Ectodermal cell (in vitro differentiated cells): ENCODE data around the gene CMTM3.
"Not testable (repeated sequence)": the region's sequence is repeated elsewhere in the genome, so short reads cannot be mapped to it uniquely, and the experiment has no call there.

Experiments used
- H3K27ac ChIP-seq: 2 replicates; pipeline ENCODE4 v1.7.0; 2013; ENCODE audit warnings: mild to moderate bottlenecking, low read depth, low read length; ENCODE audit not compliant: insufficient read depth, poor library complexity, severe bottlenecking
- H3K27me3 ChIP-seq: 2 replicates; pipeline ENCODE4 v1.7.0; 2013; ENCODE audit warnings: mild to moderate bottlenecking, low read length; ENCODE audit not compliant: insufficient read depth, control insufficient read depth, poor library complexity, severe bottlenecking
- H3K36me3 ChIP-seq: one replicate; pipeline ENCODE4 v1.7.0; 2013; ENCODE audit warnings: low read length; ENCODE audit not compliant: control insufficient read depth, insufficient read depth
- H3K4me1 ChIP-seq: one replicate; pipeline ENCODE4 v1.7.0; 2013; ENCODE audit warnings: low read length; ENCODE audit not compliant: control insufficient read depth, insufficient read depth
- H3K4me3 ChIP-seq: 2 replicates; pipeline ENCODE4 v1.7.0; 2013; ENCODE audit warnings: low read depth, low read length, control low read depth; ENCODE audit not compliant: insufficient read depth
- H3K9me3 ChIP-seq: 2 replicates; pipeline ENCODE4 v1.7.0; 2013; ENCODE audit warnings: mild to moderate bottlenecking, low read length, moderate library complexity; ENCODE audit not compliant: control insufficient read depth
- WGBS, 2 experiments: methylation state at CpG; one replicate each; pipeline ENCODE4 v1.1.7; 2013; ENCODE audit warnings: missing lambda C conversion rate in 2 of 2; 5-methylcytosine and 5-hydroxymethylcytosine counted together

The CMTM3 gene

DNA sequence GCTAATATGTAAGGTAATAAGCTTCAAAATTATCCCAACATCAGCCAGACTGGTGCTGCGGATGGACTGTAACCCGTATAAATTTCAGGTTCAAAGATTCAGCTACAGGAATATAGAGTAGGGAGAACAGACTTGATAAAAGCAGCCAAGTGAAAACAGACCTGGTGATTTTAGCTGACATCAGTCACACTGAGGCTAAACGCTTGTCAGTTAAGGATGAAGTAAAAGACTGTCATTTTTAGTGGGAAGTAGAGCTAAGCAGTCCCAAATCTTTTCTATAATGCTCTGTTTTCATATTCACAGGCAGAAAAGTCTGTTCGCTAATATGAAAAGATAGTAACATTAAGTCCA, 56.7 kb downstream of the CMTM3 start:
- Histone ChIP-seq H3K4me3 (no peak overlapping the region), H3K27ac (no peak overlapping the region)
- WGBS, 2 experiments: 92% methylated on average over 4 of the region's 4 CpGs

DNA sequence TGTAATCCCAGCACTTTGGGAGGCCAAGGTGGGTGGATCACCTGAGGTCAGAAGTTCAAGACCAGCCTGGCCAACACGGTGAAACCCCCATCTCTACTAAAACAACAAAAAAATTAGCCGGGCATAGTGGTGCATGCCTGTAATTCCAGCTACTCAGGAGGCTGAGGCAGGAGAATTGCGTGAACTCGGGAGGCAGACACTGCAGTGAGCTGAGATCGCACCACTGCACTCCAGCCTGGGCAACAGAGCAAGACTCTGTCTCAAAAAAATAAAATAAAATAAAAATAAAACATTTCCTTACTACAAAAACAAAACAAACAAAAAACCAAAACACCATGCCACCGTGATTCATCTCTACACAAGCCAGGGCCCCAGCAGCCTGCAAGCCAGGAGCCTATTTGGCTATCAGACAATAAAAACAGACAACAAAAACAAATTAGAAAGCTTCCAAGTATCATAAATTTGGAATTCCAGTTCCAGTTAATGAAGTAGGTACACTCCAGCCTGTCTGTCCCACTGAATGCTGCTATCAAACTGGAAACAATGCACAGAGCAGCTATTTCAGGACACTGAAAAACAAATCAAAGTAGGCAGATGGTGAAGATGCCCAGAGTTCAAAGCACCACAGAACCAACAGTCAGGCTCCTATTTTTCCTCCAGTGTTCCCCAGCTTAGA, 57.3 kb downstream of the CMTM3 start:
- peaks cover 13% of the 10 kb centered on the region for H3K4me1 ChIP-seq
- H3K27me3 ChIP-seq, H3K4me3 ChIP-seq, H3K9me3 ChIP-seq, H3K36me3 ChIP-seq, H3K27ac ChIP-seq: not testable (repeated sequence)
- WGBS, 2 experiments: 87 to 91% methylated on average over 6 of the region's 6 CpGs

More for the DNA sequence above, 56.7 kb downstream of the CMTM3 start:
- no peaks in the 10 kb centered on the region for H3K27me3 ChIP-seq
- peaks cover 13% of the 10 kb centered on the region for H3K4me1 ChIP-seq
- H3K9me3 ChIP-seq: no peaks in the 10 kb centered on the region
- no peaks in the 10 kb centered on the region for H3K36me3 ChIP-seq

DNA sequence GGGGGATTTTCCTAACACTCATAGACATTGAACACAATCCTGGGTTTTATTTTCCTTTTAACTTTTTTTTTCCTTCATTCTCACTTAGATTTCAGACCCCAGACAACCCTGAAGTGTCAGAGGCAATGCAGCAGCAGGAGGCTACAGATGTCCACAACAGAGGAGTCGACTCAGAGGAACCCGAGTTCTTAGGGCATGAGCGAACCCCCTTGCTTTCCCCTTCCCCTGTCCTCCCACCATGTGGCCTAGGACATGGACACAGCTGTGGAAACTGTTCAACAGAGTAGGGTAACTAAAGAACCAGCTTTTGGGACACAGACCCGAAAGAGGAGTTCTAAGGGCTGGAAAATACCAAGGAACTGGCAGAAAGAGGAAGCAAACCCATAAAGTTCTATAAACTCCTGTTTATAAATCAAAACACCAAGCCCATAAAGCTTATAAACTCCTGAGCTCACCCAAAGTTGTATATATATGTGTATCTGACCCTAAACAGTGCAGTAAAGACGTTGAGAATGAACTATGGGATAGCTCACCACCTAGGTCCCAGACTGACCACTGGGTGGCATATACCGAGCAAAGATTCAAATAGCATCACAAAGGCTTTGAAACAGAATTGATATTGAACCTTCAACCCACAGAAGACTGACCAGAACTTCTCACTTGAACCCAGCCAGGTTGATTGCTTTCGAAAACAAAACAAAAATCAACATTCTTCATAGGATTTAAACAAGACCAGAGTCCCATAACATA, 58.1 kb downstream of the CMTM3 start:
- H3K36me3 ChIP-seq: no peaks in the 10 kb centered on the region
- H3K4me3 ChIP-seq: no peak overlapping the region
- WGBS, 2 experiments: 73 to 75% methylated on average over 7 of the region's 7 CpGs
- no peaks in the 10 kb centered on the region for H3K27me3 ChIP-seq
- H3K9me3 ChIP-seq: no peaks in the 10 kb centered on the region
- H3K4me1 ChIP-seq: peaks cover 13% of the 10 kb centered on the region
- no peak overlapping the region for H3K27ac ChIP-seq
